Endometrial microvascular endothelial cells (primary cell): Measurements from ENCODE around the gene KLF1. TPM values are rescaled to one million over a fixed set of nuclear protein-coding genes. Genes with fewer than 3 reads are reported as not detected.
"Not testable (repeated sequence)": the region's sequence is repeated elsewhere in the genome, so short reads cannot be mapped to it uniquely, and the experiment has no call there.

Source experiments
- in situ Hi-C: cut with HindIII; loops from 2 replicates; pipeline ENCODE4 v1.10.0; 2017; ENCODE audit warnings: low sequenced_read_pairs, low pct_unique_long_range_greater_than_20kb; ENCODE audit errors: inconsistent ontology term
- total RNA-seq: library from RNA; depleted of rRNA; stranded (reverse); fragments of >200 nt; gene quantifications from one replicate; pipeline ENCODE4 v1.2.3, GENCODE V29; 2015; ENCODE audit errors: inconsistent ontology term

KLF1 gene
- total RNA-seq, 1 donor from 2014 or later = not detected

GRCh38 chr19:12893582-12893981 lies 6.6 kb upstream of the KLF1 start:
- in situ Hi-C loops = no loop called here

GRCh38 chr19:12891553-12892021 lies 4.6 kb upstream of the KLF1 start:
- in situ Hi-C loops = no loop called here

GRCh38 chr19:12890787-12891552 lies 4.0 kb upstream of the KLF1 start, which contains the start of gene GCDH:
TSS of gene GCDH (plus strand) at chr19:12891160. CDS start at chr19:12891305, 145 bp downstream.
- in situ Hi-C loops = no loop called here

- in situ Hi-C loops = not testable (repeated sequence)
Measured at GRCh38 chr19:12890299-12890786, 3.3 kb upstream of the KLF1 start.

GRCh38 chr19:12888006-12888603 lies 1.1 kb upstream of the KLF1 start:
- in situ Hi-C loops = no loop called here

- in situ Hi-C loops = no loop called here
Measured at GRCh38 chr19:12886651-12886968, 391 bp downstream of the KLF1 start.

GRCh38 chr19:12885749-12886650 lies 1.0 kb downstream of the KLF1 start:
- in situ Hi-C loops = no loop called here

GRCh38 chr19:12884926-12885748 lies 1.9 kb downstream of the KLF1 start:
- in situ Hi-C loops = no loop called here

GRCh38 chr19:12884627-12884925 lies 2.4 kb downstream of the KLF1 start:
- in situ Hi-C loops = no loop called here

- in situ Hi-C loops = no loop called here
Measured at GRCh38 chr19:12884202-12884601, 2.8 kb downstream of the KLF1 start.

- in situ Hi-C loops = no loop called here
Measured at GRCh38 chr19:12882589-12882988, 4.4 kb downstream of the KLF1 start.

- in situ Hi-C loops = no loop called here
Measured at GRCh38 chr19:12881172-12881808, 5.7 kb downstream of the KLF1 start, which contains the start of gene DNASE2. TSS of gene DNASE2 (minus strand) at chr19:12881449. CDS start at chr19:12881375, 74 bp downstream.

- in situ Hi-C loops = no loop called here
Measured at GRCh38 chr19:12880551-12881171, 6.3 kb downstream of the KLF1 start.

GRCh38 chr19:12875086-12875485 lies 11.9 kb downstream of the KLF1 start:
- in situ Hi-C loops = no loop called here

- in situ Hi-C loops = no loop called here
Measured at GRCh38 chr19:12873891-12874745, 12.9 kb downstream of the KLF1 start.

GRCh38 chr19:12872941-12873890 lies 13.8 kb downstream of the KLF1 start:
- in situ Hi-C loops = no loop called here
